Measurements from ENCODE around the gene PET100.

Gene PET100

DNA sequence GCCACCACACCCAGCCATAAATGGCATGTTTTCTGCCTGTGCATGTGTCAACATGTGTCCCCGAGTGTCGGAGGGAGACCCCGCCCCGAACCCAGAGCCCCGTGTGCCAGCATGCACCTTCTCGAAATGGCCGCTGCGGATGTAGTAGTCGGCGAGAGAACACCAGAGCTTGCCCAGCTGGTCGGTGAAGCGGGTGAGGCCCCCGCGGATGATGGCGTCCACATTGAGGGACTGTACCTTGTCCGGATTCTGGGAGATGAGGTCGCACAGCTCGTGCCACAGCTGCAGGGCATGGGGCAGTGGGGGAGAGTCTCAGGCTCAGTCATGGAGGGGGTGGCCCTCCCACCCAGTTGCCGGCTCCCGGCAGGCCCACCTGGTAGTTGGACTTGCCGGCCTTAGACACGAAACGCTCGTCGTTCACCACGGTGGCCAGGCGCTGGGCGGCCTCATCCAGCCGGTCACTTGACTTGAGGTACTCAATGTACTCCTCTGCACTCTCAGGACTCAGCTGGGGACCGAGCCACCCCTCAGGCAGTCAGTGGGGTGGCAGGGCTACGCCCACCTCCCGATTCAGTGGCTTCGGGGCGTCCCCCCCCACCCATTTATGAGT lies 3.7 kb upstream of the PET100 start:
- no peak for DNase-seq (ENCODE audit: low read depth)
- TF ChIP-seq, protein P1, sequence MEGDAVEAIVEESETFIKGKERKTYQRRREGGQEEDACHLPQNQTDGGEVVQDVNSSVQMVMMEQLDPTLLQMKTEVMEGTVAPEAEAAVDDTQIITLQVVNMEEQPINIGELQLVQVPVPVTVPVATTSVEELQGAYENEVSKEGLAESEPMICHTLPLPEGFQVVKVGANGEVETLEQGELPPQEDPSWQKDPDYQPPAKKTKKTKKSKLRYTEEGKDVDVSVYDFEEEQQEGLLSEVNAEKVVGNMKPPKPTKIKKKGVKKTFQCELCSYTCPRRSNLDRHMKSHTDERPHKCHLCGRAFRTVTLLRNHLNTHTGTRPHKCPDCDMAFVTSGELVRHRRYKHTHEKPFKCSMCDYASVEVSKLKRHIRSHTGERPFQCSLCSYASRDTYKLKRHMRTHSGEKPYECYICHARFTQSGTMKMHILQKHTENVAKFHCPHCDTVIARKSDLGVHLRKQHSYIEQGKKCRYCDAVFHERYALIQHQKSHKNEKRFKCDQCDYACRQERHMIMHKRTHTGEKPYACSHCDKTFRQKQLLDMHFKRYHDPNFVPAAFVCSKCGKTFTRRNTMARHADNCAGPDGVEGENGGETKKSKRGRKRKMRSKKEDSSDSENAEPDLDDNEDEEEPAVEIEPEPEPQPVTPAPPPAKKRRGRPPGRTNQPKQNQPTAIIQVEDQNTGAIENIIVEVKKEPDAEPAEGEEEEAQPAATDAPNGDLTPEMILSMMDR (IDR thresholded peaks at IDR 0.05; ENCODE audit: low read length, missing control alignments) = no peak

DNA sequence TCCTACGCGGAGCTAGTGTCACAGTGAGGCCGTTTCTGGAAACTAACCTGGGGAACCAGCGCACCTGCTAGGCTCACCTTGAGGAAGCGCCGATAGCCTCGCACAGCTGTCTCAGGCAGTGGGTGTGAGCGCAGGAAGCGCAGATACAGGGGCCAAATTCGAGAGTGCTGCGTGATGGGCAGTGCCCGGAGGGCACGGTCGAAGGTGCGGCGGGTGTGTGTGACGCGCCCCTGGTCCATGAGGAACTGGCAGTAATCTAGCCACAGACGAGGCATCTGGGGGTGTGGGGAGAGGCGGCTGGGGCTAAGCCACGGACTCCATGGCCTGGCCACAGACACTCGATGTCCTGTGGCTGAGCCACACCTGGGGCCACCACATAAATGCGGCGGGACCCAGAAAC lies 2.4 kb upstream of the PET100 start:
- H3K4me3 ChIP-seq (replicated peaks; ENCODE audit: low read depth, low read length) = no peak overlapping the region
- DNase-seq (ENCODE audit: low read depth) = no peak
- TF ChIP-seq, protein P1 (IDR thresholded peaks at IDR 0.05; ENCODE audit: low read length, missing control alignments) = no peak

More for the DNA sequence above, 3.7 kb upstream of the PET100 start:
- H3K4me3 ChIP-seq (replicated peaks; ENCODE audit: low read depth, low read length) = no peak overlapping the region

DNA sequence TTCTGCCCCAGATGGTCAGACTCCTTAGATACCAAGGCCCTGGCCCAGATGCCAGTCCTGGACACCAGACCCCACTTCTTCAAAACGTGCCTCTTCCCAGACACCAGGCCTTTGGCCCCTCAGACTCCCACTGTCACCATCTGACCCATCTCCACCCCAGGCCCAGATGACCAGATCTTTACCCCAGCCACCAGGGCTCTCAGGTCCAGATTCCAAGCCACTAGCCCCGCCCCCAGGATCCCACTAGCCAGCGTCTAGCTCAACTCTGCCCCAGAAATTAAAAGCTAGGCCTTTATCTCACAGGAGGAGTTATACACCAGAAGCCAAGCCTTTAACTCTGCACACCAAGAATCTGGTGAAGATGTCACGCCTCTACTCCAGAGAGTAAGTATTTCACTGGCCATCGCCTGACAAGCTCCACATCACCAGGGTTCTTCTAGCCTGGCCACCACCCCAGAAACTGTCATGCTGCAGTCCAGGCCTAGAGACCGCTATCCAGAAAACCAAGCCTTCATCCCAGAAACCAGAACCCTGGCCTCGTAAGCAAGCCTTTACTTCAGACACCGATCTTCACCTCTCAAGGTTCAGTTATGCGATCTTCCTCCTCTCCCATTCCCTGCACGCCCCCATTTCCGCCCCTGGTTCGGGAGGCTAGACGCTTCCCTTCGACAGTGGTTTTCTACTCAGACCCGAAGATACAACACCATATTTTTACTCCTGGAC lies 843 bp upstream of the PET100 start:
- H3K4me3 ChIP-seq (replicated peaks; ENCODE audit: low read depth, low read length) = peak overlapping the region; percentile 100
- TF ChIP-seq, protein P1 (IDR thresholded peaks at IDR 0.05; ENCODE audit: low read length, missing control alignments) = no peak
- no peak for DNase-seq (ENCODE audit: low read depth)

DNA sequence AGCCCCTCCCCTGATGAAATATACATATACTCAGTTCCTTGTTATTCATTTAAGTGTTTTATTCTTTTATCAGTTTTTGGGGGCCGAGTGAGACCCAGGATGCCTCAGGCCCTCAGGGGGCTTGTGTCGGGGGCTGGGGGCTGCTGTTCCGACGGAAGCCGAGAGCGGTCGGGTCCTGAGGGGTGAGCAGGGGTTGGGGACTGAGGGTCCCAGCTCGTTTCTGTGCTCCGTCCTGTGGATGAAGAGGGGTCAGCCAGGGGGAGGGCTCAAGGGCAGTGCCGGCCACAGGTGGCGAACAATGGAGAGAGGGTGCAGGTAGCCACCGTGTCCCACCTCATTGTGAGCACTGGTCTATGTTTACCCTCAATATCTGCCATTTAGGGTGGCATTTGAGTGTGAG lies 2.0 kb downstream of the PET100 start:
- H3K4me3 ChIP-seq (replicated peaks; ENCODE audit: low read depth, low read length) = no peak overlapping the region
- TF ChIP-seq, protein P1 (IDR thresholded peaks at IDR 0.05; ENCODE audit: low read length, missing control alignments) = no peak
- no peak for DNase-seq (ENCODE audit: low read depth)

DNA sequence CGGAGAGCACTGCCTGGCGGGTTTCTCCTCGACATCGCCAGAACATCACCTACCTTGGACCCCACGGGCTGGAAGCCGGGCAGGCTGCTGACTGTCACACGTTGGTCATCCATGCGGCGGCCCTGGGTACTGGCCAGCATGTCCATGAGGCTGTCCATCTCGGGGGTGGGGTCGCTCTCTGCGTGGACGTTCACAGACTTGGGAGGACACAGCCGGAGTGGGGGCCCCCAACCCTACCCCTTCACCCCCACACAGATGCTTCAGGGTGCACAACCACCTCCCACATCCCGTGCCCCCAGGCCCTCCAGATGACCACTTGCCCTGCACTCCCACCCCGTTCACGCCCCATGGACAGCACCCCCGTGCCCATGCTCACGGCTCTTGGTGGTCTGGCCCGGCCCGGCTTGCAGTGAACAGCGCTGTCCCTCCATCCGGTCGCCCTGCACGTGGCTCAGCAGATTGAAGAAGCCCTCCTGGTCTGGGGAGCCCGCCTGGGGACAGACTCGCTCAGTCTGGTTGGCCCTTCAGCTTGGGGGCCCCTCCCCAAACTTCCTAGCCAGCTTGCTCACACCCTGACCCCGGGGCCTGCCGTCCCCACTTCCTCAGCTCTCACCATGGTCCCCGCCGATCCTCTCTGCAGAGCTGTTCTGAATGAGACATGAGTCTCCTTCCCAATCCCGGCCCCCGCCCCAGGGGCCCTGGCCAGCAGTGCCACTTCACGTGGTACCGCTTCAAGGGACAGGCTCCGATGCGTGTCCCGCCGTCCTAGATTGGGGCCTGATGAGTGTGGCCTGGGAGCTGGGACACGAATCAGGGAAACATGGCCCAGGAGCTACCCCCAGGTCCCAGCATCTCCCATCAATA lies 3.0 kb downstream of the PET100 start:
- TF ChIP-seq, protein P1 (IDR thresholded peaks at IDR 0.05; ENCODE audit: low read length, missing control alignments) = no peak
- DNase-seq (ENCODE audit: low read depth) = no peak
- H3K4me3 ChIP-seq (replicated peaks; ENCODE audit: low read depth, low read length) = no peak overlapping the region

DNA sequence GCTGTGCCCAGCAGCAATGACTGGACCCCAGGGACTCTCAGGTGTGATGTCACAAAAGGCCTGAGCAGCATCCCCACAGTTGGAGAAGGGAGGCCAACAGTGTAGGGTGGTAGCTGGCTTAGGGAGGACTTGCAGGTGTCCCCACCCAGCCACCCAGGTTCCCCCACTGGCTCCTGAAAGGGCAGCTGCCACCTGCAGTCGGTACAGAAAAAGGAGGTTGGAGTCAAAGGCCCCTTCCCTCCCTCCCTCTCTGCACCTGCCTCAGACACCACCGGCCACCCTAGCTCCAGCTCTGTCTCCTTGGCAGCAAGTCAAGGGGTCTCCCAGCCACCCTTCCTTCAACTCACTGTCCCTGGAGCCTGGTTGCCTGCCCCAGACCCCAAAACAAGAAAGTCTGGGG lies 4.1 kb downstream of the PET100 start, which contains the start of gene PCP2:
Gene PCP2 (minus strand): TSS at position 22 of the 400 bp plus-strand sequence. CDS start 262 bp downstream, outside the sequence.
- DNase-seq (ENCODE audit: low read depth) = no peak
- TF ChIP-seq, protein P1 (IDR thresholded peaks at IDR 0.05; ENCODE audit: low read length, missing control alignments) = no peak

More for the DNA sequence above, 4.1 kb downstream of the PET100 start, which contains the start of gene PCP2:
- no peak within 1 kb of the TSS for H3K4me3 ChIP-seq (replicated peaks; ENCODE audit: low read depth, low read length)

All from fibroblast of pulmonary artery (primary cell).